Panc1 (cell line): Measurements from ENCODE around the gene RNF4. TPM values are rescaled to one million over a fixed set of nuclear protein-coding genes. Genes with fewer than 3 reads are reported as not detected.
A peak's percentile ranks its signal among the peaks of the same experiment; 100 is the strongest.

Source experiments
- ATAC-seq: fragments of 200-7000 bp; cut with Tn5 transposase; 2 replicates; pipeline ENCODE4 v1.9.1; 2020; ENCODE audit warnings: mild to moderate bottlenecking, moderate library complexity
- Bru-seq: library from RNA; stranded (reverse); fragments of 400-500 nt; gene quantifications from one replicate; lab custom pipeline; 2021; lab: Mats Ljungman, UMichigan
- BruChase-seq, 2 experiments: library from RNA; stranded (reverse); fragments of 400-500 nt; gene quantifications; one replicate each; lab custom pipeline; 2021; lab: Mats Ljungman, UMichigan
- BruUV-seq: library from RNA; stranded (reverse); fragments of 400-500 nt; replicated peaks from 2 replicates; lab custom pipeline; 2021; lab: Mats Ljungman, UMichigan
- CTCF ChIA-PET: fragments of 300-600 bp; sonication (Branson Sonifier 250); formaldehyde crosslinking; loops from one replicate; lab custom pipeline; 2022; ENCODE audit warnings: antibody characterized with exemption; lab: Charles Lee
- POLR2A ChIA-PET: fragments of 300-600 bp; sonication (Branson Sonifier 250); formaldehyde crosslinking; loops from one replicate; lab custom pipeline; 2022; ENCODE audit warnings: antibody characterized with exemption; lab: Charles Lee
- DNase-seq: peaks from one replicate; pipeline ENCODE4 v3.0.0-alpha.2; 2010; ENCODE audit warnings: low read depth, low spot score
- H3K27ac ChIP-seq: 2 replicates; pipeline ENCODE4 v1.5.1; 2011; ENCODE audit warnings: mild to moderate bottlenecking, low read length, inconsistent platforms
- H3K27me3 ChIP-seq: fragments of 200-500 bp; sonication (Bioruptor generic); 2 replicates; pipeline ENCODE4 v1.6.0; 2014; ENCODE audit warnings: low read length, inconsistent platforms; ENCODE audit not compliant: control insufficient read depth, insufficient read depth
- H3K36me3 ChIP-seq: fragments of 200-500 bp; sonication (Bioruptor generic); 2 replicates; pipeline ENCODE4 v1.5.1; 2014; ENCODE audit warnings: inconsistent platforms, mild to moderate bottlenecking, low read length, moderate library complexity; ENCODE audit not compliant: control insufficient read depth, insufficient read depth
- H3K4me1 ChIP-seq: 2 replicates; pipeline ENCODE4 v1.5.1; 2011; ENCODE audit warnings: inconsistent platforms, mild to moderate bottlenecking, low read length, moderate library complexity; ENCODE audit not compliant: control insufficient read depth, insufficient read depth
- H3K4me3 ChIP-seq, 2 experiments: 2 replicates each; pipeline ENCODE4 v1.5.1; 2011 to 2012; ENCODE audit warnings: low read depth in 2 of 2, low read length in 2 of 2, mild to moderate bottlenecking in 2 of 2, inconsistent platforms in 1 of 2, moderate library complexity in 1 of 2
- H3K9me3 ChIP-seq: fragments of 200-500 bp; sonication (Bioruptor generic); 2 replicates; pipeline ENCODE4 v1.5.1; 2014; ENCODE audit warnings: low read depth, mild to moderate bottlenecking, inconsistent platforms, low read length, moderate library complexity; ENCODE audit not compliant: control insufficient read depth, insufficient read depth
- POLR2AphosphoS5 ChIP-seq: IDR thresholded peaks from 2 replicates; pipeline ENCODE4 v1.6.1; 2012; ENCODE audit warnings: mild to moderate bottlenecking, low read depth, low read length, moderate library complexity
- SIN3A ChIP-seq: IDR thresholded peaks from 2 replicates; pipeline ENCODE4 v1.6.1; 2012; ENCODE audit warnings: low read depth, mild to moderate bottlenecking, low read length, moderate library complexity, borderline replicate concordance; ENCODE audit not compliant: insufficient read depth
- TCF7L2 ChIP-seq: IDR thresholded peaks from 2 replicates; pipeline ENCODE4 v1.6.1; 2011; ENCODE audit warnings: mild to moderate bottlenecking, low read depth, low read length, inconsistent platforms
- in situ Hi-C: cut with HindIII; loops from 2 replicates; pipeline ENCODE4 v1.10.0; 2016; ENCODE audit warnings: low sequenced_read_pairs, low pct_unique_long_range_greater_than_20kb
- intact Hi-C: fragments of 100-400 bp; cut with micrococcal nuclease; formaldehyde crosslinking; loops from one replicate; pipeline ENCODE4 v1.10.0; 2022; ENCODE audit not compliant: unreplicated experiment
- long read RNA-seq: library from polyadenylated mRNA; unstranded; transcript quantifications from one replicate; pipeline ENCODE4 v2.0.0, GENCODE V29; 2021; ENCODE audit not compliant: unreplicated experiment
- polyA plus RNA-seq: library from polyadenylated mRNA; unstranded; fragments of >200 nt; gene quantifications from one replicate; pipeline ENCODE4 v1.2.1, GENCODE V29; 2012; ENCODE audit warnings: missing spikeins; ENCODE audit not compliant: insufficient read length
- total RNA-seq: library from RNA; stranded (reverse); gene quantifications from one replicate; pipeline ENCODE4 v1.2.1, GENCODE V29; 2021; ENCODE audit not compliant: unreplicated experiment
- TF ChIP-seq, protein P1 (sequence below), 2 experiments: IDR thresholded peaks; 2 replicates each; pipeline ENCODE4 v1.6.1; 2011 to 2012; ENCODE audit warnings: low read depth in 2 of 2, control low read depth in 1 of 2, low read length in 1 of 2, mild to moderate bottlenecking in 1 of 2, moderate library complexity in 1 of 2; ENCODE audit not compliant: insufficient read depth in 1 of 2
- TF ChIP-seq, protein P2 (sequence below): fragments of 450-650 bp; IDR thresholded peaks from 2 replicates; pipeline ENCODE4 v1.5.1; 2017; ENCODE audit warnings: mild to moderate bottlenecking

RNF4 gene, protein sequence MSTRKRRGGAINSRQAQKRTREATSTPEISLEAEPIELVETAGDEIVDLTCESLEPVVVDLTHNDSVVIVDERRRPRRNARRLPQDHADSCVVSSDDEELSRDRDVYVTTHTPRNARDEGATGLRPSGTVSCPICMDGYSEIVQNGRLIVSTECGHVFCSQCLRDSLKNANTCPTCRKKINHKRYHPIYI
- 55.0 TPM for total RNA-seq
- 59.0 TPM for polyA plus RNA-seq
- percentile 84 among the genes with signal in this experiment for Bru-seq, nascent RNA
- BruChase-seq, experiment 1, labeled RNA remaining after a 2-hour chase, result percentile 85 among the genes with signal in this experiment
- BruChase-seq, experiment 2, labeled RNA remaining after a 6-hour chase, result percentile 81 among the genes with signal in this experiment
- long read RNA-seq, partial matches to known transcripts, result 44 of 108 reads
- long read RNA-seq, other reads (novel, unspliced or antisense), result 64 of 108 reads

DNA sequence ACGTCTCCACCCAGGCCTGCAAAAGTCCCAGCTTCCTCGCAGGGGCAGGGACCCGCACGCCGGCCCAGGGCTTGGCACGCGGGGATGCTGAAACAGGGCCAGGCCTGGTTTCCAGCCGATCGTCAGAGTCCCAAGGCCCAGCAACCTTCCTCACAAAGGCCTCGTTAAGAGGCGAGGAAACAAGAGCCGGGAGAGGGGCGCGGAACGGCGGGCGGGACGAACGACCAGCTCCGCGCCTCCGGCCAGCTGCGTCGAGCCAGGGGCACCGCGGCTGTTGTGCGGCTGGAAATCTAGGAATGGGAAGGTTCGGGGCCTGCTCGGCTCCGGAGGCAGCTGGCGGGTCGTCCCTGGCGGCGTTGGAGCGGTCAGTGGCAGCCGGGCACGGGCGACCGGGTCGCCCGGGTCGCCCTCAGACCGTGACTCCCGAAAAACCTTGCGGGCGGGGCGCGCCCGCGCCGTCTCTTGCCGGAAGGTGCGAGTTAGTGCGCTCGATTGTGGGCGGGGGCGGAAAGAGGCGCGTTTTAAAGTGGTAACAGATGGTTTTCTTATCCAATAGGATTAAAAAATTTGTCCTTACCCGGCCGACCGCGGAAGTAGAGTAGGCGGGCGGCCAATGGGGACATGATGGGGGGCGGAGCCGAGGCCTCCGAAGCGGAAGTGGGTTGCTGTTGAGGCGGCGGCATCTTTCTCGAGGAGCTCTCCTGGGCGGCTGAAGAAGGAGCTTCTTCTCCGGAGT is at the start of gene RNF4:
Gene RNF4 (plus strand): TSS at position 651 of the 736 bp plus-strand sequence. CDS start 21,388 bp downstream, outside the sequence.
- intact Hi-C loops (no loop called here), in situ Hi-C loops (no loop called here)
- peaks cover 7% of the 10 kb centered on the region; the same call in 1 of the 2 replicates for H3K4me1 ChIP-seq
- TF ChIP-seq POLR2AphosphoS5 (peak; percentile 80), TCF7L2 (no peak), SIN3A (peak; percentile 66; the same call in 1 of the 2 replicates)
- TF ChIP-seq, protein P1, sequence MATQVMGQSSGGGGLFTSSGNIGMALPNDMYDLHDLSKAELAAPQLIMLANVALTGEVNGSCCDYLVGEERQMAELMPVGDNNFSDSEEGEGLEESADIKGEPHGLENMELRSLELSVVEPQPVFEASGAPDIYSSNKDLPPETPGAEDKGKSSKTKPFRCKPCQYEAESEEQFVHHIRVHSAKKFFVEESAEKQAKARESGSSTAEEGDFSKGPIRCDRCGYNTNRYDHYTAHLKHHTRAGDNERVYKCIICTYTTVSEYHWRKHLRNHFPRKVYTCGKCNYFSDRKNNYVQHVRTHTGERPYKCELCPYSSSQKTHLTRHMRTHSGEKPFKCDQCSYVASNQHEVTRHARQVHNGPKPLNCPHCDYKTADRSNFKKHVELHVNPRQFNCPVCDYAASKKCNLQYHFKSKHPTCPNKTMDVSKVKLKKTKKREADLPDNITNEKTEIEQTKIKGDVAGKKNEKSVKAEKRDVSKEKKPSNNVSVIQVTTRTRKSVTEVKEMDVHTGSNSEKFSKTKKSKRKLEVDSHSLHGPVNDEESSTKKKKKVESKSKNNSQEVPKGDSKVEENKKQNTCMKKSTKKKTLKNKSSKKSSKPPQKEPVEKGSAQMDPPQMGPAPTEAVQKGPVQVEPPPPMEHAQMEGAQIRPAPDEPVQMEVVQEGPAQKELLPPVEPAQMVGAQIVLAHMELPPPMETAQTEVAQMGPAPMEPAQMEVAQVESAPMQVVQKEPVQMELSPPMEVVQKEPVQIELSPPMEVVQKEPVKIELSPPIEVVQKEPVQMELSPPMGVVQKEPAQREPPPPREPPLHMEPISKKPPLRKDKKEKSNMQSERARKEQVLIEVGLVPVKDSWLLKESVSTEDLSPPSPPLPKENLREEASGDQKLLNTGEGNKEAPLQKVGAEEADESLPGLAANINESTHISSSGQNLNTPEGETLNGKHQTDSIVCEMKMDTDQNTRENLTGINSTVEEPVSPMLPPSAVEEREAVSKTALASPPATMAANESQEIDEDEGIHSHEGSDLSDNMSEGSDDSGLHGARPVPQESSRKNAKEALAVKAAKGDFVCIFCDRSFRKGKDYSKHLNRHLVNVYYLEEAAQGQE (IDR thresholded peaks at IDR 0.05; ENCODE audit: insufficient read depth in 1 of 2, low read depth in 2 of 2, low read length in 1 of 2), result 0 out of 4 replicates have a peak, but pooled peaks of 1 of the 2 experiments have one; percentile 12
- TF ChIP-seq, protein P2, sequence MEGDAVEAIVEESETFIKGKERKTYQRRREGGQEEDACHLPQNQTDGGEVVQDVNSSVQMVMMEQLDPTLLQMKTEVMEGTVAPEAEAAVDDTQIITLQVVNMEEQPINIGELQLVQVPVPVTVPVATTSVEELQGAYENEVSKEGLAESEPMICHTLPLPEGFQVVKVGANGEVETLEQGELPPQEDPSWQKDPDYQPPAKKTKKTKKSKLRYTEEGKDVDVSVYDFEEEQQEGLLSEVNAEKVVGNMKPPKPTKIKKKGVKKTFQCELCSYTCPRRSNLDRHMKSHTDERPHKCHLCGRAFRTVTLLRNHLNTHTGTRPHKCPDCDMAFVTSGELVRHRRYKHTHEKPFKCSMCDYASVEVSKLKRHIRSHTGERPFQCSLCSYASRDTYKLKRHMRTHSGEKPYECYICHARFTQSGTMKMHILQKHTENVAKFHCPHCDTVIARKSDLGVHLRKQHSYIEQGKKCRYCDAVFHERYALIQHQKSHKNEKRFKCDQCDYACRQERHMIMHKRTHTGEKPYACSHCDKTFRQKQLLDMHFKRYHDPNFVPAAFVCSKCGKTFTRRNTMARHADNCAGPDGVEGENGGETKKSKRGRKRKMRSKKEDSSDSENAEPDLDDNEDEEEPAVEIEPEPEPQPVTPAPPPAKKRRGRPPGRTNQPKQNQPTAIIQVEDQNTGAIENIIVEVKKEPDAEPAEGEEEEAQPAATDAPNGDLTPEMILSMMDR, result no peak
- POLR2A ChIA-PET, result interaction anchor here (0.6 kb wide), 1 partner anchor 56 kb away, joined by 4 read pairs; no protein-coding TSS in a partner anchor
- no peaks in the 10 kb centered on the region for H3K9me3 ChIP-seq
- peak; percentile 67 for DNase-seq
- peak; percentile 90 for ATAC-seq
- H3K36me3 ChIP-seq, result peaks cover 19% of the 10 kb centered on the region
- peak within 1 kb of the TSS; percentile 94 for H3K27ac ChIP-seq
- H3K27me3 ChIP-seq, result no peaks in the 10 kb centered on the region
- BruUV-seq, result no TSS peak
- CTCF ChIA-PET, result interaction anchor here (0.7 kb wide), 1 partner anchor 20 kb away, joined by 4 read pairs; no protein-coding TSS in a partner anchor
- H3K4me3 ChIP-seq, result peak within 1 kb of the TSS; percentile 88 to 93

DNA sequence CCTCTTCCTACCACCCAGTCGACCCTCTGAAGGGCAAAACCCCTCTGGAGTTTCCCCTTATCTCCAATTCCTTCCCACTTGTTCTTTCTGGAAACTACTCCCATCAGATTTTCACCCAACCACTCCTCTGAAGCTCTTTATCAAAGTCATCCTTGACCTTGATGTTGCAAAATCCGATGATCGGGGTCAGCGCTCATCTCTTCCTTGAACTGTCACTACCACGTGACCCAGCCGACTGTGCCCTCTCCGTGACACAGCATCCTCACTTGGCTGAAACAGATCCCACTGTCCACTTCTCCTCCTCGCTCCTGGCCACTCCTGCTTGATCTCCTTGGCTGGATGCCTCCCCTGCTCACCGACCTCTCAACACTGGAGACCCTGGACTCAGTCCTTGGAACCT is 49.1 kb upstream of the RNF4 start:
- TF ChIP-seq, protein P2, result no peak
- TF ChIP-seq SIN3A (no peak), POLR2AphosphoS5 (no peak), TCF7L2 (no peak)
- TF ChIP-seq, protein P1 (IDR thresholded peaks at IDR 0.05; ENCODE audit: insufficient read depth in 1 of 2, low read depth in 2 of 2, low read length in 1 of 2), result no peak
- H3K9me3 ChIP-seq, result no peaks in the 10 kb centered on the region
- CTCF ChIA-PET, result no interaction called here
- in situ Hi-C loops, result no loop called here
- ATAC-seq, result no peak
- H3K4me1 ChIP-seq, result peaks cover 6% of the 10 kb centered on the region
- BruUV-seq, result no TSS peak
- no peak overlapping the region for H3K27ac ChIP-seq
- DNase-seq, result no peak
- intact Hi-C loops, result no loop called here
- POLR2A ChIA-PET, result interaction anchor here (0.6 kb wide), 1 partner anchor 919 kb away, joined by 3 read pairs; no protein-coding TSS in a partner anchor
- no peaks in the 10 kb centered on the region for H3K36me3 ChIP-seq
- H3K27me3 ChIP-seq, result no peaks in the 10 kb centered on the region
- H3K4me3 ChIP-seq, result no peak overlapping the region
